HG03354 (cell line): ENCODE results near the gene PIK3R6.
A peak's percentile ranks its signal among the peaks of the same experiment; 100 is the strongest.

ENCODE experiments used
- ATAC-seq: cut with Tn5 transposase; IDR thresholded peaks from one replicate; pipeline ENCODE4 v1.9.1; 2021; ENCODE audit warnings: mild to moderate bottlenecking; ENCODE audit not compliant: unreplicated experiment, poor library complexity, severe bottlenecking

PIK3R6 gene

DNA sequence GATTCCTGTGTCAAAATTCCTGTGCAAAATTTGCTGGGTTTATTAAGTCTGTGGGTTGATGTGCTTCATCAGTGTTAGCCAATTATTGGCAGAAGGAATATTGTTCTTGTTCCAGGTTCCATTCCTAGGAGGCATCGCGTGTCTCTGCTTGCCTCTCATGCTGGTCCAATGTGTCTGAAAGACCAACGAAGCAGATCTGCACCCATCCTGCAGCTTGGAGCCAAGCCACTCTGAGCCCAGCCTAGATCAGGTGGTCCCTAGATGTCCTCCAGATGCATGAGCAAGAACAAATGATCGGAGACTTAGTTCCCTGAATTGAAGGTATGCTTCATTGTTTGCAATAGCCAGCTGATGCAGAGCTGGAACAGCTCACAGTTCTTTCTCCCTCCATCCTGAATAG, 10.5 kb upstream of the PIK3R6 start:
- ATAC-seq, result no peak

DNA sequence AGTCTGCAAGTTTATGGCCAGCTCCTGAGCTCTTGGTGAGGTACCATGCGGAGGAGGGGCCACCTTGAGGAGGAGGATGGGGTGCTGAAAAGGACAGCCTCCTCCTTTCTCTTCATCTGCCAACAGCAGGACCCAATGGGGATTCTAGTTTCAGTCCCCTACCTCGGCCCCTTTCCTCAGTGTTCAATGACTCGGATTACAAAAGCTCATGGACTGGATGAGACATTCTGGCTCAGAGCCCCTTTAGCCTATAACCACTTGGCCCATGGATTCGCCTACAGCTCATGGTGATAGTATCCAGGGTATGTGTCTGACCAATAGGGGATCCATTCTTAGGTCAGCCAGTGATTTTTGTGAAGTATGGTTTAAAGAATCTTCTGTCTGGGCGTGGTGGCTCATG, 8.5 kb upstream of the PIK3R6 start:
- no peak for ATAC-seq

GRCh38 chr17:8875436-8875835, 8.0 kb upstream of the PIK3R6 start:
- no peak for ATAC-seq

DNA sequence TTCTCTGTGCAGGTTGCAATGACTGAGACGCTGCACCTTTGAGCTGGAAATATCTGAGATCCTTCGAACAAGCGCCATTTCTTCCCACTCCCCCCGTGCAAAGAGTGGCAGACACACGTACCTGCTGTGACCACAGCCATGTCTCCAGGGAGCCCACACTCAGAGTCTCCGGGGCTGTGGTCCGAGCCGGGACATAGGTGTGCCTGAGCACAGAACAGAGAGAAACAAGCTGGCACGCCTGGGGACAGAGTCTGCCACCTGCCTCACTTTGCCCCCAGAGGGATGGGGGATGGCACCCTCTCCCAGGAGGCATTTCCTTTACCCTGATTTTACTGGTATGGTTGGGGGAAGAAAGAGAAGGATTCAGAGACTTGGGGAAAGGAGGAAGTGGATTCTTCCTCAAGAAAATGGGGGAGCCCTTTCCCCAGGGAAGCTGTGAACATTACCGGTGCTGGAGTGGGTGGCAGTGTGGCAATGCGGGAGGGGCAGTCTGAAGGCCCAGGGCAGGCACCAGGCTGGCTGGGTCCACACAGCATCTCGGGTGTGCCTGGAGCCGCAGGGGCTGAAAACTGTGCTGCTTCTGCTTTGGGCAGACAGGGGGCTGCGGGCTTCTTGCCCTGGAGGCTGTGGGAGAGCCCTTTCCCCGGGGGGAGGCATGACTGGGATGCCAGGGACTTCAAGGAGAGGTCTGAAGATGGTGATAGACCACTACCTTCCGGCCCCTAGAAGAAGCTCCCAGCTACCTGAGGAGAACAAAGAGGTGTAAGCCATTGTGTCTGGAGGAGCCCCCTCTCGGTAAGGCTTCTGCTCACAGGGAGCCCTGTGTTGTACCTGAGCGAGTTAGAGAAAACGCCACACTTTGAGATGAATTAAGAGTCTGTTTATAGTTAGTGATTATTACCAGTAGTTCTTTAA, 6.6 kb upstream of the PIK3R6 start:
- ATAC-seq, result no peak

GRCh38 chr17:8872705-8873435, 5.4 kb upstream of the PIK3R6 start:
- no peak for ATAC-seq

- ATAC-seq, result no peak
Measured at GRCh38 chr17:8872036-8872704, 4.7 kb upstream of the PIK3R6 start.

GRCh38 chr17:8871081-8871581, 3.7 kb upstream of the PIK3R6 start:
- ATAC-seq, result no peak

DNA sequence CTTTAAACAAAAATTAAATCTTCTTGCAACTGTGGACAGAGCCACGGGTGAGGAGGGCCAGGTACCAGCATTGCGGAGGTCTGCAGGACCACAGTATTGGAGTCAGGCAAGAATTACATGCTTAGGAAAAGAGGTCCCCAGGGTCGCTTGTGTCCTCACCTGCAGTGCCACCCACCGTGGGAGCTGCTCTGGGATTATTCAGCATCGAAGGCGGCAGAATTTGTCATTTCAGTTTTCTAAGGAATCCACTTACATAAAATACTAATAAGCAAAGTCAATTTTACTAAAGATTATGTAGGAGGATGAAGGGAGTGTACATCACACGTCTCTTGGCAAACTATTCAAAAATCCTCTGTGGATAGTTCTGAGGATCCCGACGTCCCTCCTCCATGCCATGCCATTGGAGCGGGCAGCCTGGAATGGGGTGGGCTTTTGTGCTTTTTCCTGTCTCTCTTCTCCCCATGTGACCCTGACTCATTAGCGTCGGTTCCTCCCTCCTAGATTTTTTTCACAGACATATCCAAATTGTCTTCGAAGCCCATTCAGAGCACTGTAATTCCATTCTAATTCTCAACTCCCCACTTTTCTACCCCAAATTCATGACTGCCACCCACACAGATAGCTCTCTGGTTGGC, 3.0 kb upstream of the PIK3R6 start:
- ATAC-seq, result no peak

DNA sequence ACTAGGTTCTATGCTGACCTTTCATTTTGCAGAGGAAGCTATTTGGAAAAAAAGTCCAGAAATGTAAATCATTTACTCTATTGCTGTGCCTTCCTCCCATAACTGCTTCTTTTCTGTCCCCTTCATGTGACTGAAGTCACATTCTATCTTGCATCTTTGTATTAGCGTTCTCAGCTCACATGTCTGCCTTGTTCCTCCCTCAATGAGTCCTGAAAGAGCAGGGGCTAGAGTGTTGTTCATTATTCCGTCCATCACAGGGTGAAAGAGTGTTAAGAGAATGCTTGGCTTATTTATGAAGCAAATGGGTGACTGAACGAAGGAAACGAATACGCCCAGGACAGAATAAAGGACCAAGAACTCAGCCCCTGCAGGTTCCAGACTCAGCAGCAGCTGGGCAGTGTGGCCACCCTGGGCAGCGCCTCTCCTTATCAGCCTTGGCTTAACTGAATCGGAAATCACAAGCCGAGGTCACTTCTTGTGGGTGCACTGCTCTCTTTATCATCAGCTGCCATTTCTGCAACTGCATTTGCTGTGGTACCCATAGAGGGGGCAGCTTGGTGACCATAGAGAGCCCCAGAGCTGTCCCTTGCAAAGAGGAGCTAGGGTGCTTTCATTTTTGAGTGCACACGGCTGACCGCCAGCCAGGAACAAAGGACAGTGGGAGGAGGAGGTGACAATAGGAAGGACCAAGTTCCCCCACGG, 1.8 kb upstream of the PIK3R6 start:
- peak; percentile 10 for ATAC-seq

DNA sequence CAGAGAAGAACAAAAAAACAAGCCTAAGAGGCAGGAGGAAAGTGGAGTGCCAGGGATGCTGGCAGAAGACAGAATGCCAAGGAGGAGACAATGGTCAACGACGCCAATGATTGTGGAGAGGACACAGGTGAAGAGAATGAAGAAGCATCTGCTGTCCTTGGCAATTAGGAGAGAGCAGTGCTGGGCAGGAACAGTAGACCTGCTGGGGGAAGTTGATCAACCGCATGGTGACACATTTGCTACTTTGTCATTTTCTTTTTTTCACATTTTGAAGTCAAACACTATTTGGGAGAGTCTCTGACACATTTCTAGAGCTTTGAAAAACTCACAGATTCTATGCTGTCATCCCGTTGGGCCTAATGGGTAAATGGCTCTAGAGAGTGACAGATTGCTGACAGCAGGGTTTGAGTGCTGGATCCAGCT, 1.1 kb upstream of the PIK3R6 start:
- ATAC-seq, result peak; percentile 44

DNA sequence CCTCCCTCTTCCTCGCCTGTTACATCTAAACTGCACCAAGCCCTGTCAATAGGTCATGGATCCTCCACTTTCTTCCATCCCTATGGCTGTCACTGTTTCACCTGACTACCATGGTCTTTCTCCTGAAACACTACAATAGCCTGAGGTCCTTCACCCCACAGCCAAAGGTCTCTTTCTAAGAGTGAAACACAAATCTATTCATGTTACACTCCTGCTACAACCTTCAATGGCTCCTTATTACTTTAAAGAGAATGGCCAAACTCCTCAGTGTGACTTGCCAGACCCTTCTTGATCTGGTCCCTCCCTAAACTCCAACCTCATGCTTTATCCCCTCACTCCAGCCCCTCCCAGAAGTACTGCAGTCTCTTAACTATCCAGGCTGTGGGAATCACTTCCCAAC, 618 bp upstream of the PIK3R6 start:
- no peak for ATAC-seq

- ATAC-seq, result no peak
Measured at GRCh38 chr17:8865811-8866210, 1.7 kb downstream of the PIK3R6 start.

- ATAC-seq, result no peak
Measured at GRCh38 chr17:8865385-8865784, 2.1 kb downstream of the PIK3R6 start.

DNA sequence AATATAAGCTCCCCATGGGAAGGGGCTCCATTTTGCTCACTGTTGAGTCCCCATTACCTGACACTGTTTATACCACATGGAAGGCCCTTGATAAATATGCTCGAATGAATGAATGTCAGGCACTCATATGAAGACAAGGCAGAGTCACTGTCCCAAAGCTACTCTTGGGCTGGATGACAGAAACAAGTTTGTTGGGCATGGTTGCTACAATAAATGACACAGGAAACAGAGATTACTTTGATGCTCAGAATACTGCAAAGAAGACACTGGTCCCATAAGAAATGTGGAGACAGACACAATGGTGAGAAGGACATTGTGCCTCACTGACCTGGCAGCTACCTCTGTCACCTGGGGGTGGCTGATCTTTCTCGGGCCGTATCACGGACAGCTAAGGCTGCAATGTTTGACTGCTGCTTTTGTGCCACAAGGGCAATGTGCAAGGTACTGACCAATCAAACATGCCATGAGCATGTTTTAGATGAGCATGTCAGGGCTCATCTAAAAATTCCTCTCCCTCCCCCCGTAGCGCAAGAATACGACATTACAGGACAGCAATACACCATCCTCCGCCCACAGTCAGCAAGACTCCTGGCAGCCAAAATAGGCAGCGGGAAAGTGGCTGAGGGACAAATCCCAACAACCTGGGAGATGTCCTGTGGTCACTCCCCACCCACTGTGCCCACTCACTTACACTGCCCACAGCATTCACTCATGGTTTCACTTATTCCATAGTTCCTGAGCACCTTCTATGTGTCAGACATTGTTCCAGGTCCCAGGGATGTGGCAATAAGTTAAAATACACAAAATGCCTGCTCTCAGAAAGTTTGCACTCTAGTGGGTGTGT, 5.0 kb downstream of the PIK3R6 start:
- ATAC-seq, result no peak

DNA sequence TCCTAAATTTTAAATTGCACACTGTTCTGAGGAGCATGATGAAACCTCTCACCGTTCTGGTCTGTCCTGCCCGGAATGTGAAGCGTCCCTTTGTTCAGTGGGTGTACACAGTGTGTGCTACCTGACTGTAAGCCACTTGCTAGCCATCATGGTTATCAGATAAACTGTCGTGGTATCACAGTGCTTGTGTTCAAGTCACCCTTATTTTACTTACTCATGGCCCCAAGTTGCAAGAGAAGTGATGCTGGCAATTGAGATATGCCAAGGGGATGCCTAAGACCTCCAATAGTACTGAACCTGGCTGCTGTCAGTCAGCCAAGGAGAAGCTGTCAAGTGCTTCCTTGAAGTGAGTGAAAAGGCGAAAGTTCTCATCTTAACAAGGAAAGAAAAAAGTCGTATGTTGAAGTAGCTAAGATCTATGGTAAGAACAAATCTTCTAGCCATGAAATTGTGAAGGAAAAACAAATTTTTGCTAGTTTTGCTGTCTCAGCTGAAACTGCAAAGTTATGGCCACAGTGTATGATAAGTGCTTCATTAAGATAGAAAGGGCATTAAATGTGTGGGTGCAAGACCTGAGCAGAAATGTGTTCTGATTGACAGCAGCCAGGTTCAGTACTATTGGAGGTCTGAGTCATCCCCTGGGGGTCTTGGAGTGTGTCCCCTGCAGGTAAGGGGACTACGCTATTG, 5.8 kb downstream of the PIK3R6 start:
- no peak for ATAC-seq

DNA sequence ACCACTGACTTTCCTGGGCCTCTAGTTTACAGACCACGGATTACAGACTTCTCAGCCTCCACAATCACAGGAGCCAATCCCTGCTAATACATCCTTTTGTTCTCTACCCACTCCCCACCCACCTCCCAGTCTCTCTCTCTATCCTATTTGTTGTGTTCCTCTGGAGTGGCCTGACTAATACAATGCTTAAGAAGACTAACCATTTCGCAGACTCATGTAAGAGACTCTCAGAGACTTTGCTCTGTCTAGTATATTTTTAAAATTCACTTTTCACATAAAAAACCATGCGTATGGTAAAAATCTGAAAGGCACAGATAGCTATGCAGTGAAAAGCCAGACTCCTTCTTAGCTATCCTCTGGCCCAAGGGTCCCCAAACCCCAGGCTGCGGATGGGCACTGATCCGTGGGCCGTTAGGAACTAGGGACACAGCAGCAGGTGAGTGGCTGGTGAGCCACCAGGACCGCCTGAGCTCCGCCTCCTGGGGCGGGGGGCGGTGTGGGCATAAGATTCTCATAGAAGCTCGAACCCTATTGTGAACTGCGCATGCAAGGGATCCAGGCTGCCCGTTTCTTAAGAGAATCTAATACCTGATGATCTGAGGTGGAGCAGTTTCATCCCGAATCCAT, 7.6 kb downstream of the PIK3R6 start:
- no peak for ATAC-seq

- peak; percentile 21 for ATAC-seq
Measured at GRCh38 chr17:8859027-8859803, 8.3 kb downstream of the PIK3R6 start.
